Astrocyte (in vitro differentiated cells and primary cell): ENCODE results near the gene BCL2. TPM values are rescaled to one million over a fixed set of nuclear protein-coding genes. Genes with fewer than 3 reads are reported as not detected.

Experiments used
- DNase-seq: peaks from one replicate; pipeline ENCODE4 v3.0.0-alpha.2; 2010; ENCODE audit warnings: low read depth
- FAIRE-seq: peaks from 2 replicates; lab custom pipeline; 2011; peaks lifted over from hg19 to GRCh38; lab: Jason Lieb, UNC
- H2AFZ ChIP-seq: 2 replicates; pipeline ENCODE4 v1.6.0; 2012; ENCODE audit warnings: low read depth, low read length, inconsistent platforms
- H3K27ac ChIP-seq: 2 replicates; pipeline ENCODE4 v1.5.1; 2011; ENCODE audit warnings: low read depth, low read length, inconsistent platforms
- H3K27me3 ChIP-seq: 2 replicates; pipeline ENCODE4 v1.6.0; 2011; ENCODE audit warnings: low read length, inconsistent platforms; ENCODE audit not compliant: insufficient read depth
- H3K36me3 ChIP-seq: 2 replicates; pipeline ENCODE4 v1.5.1; 2011; ENCODE audit warnings: low read length, inconsistent platforms; ENCODE audit not compliant: insufficient read depth
- H3K4me1 ChIP-seq: 2 replicates; pipeline ENCODE4 v1.5.1; 2011; ENCODE audit warnings: low read length, inconsistent platforms; ENCODE audit not compliant: insufficient read depth
- H3K4me2 ChIP-seq: 2 replicates; pipeline ENCODE4 v1.6.0; 2012; ENCODE audit warnings: low read length, inconsistent platforms
- H3K4me3 ChIP-seq: 2 replicates; pipeline ENCODE4 v1.5.1; 2011; ENCODE audit warnings: low read depth, mild to moderate bottlenecking, low read length, inconsistent platforms; ENCODE audit not compliant: insufficient read depth
- H3K79me2 ChIP-seq: 2 replicates; pipeline ENCODE4 v1.6.0; 2012; ENCODE audit warnings: mild to moderate bottlenecking, low read length, inconsistent platforms; ENCODE audit not compliant: insufficient read depth
- H3K9ac ChIP-seq: 2 replicates; pipeline ENCODE4 v1.6.0; 2012; ENCODE audit warnings: mild to moderate bottlenecking, low read length, inconsistent platforms
- H3K9me3 ChIP-seq: 2 replicates; pipeline ENCODE4 v1.5.1; 2012; ENCODE audit warnings: low read depth, mild to moderate bottlenecking, low read length, inconsistent platforms; ENCODE audit not compliant: insufficient read depth
- H4K20me1 ChIP-seq: 2 replicates; pipeline ENCODE4 v1.6.0; 2012; ENCODE audit warnings: low read length, inconsistent platforms; ENCODE audit not compliant: insufficient read depth
- H3K27ac Mint-ChIP-seq: one replicate; pipeline ENCODE4 v1.8.0; 2021; ENCODE audit warnings: mild to moderate bottlenecking, mixed read lengths; ENCODE audit not compliant: unreplicated experiment
- H3K27me3 Mint-ChIP-seq: one replicate; pipeline ENCODE4 v1.8.0; 2021; ENCODE audit warnings: low read depth, mixed read lengths; ENCODE audit not compliant: unreplicated experiment
- H3K36me3 Mint-ChIP-seq: one replicate; pipeline ENCODE4 v1.8.0; 2021; ENCODE audit warnings: low read depth, mixed read lengths; ENCODE audit not compliant: unreplicated experiment
- H3K4me1 Mint-ChIP-seq: one replicate; pipeline ENCODE4 v1.8.0; 2021; ENCODE audit warnings: low read depth, mixed read lengths; ENCODE audit not compliant: unreplicated experiment
- H3K4me3 Mint-ChIP-seq: one replicate; pipeline ENCODE4 v1.8.0; 2021; ENCODE audit warnings: mild to moderate bottlenecking, moderate library complexity, mixed read lengths; ENCODE audit not compliant: unreplicated experiment
- H3K9me3 Mint-ChIP-seq: one replicate; pipeline ENCODE4 v1.8.0; 2021; ENCODE audit warnings: mild to moderate bottlenecking, mixed read lengths; ENCODE audit not compliant: unreplicated experiment
- CTCF ChIP-seq: IDR thresholded peaks from 2 replicates; pipeline ENCODE4 v1.5.1; 2011; ENCODE audit warnings: low read depth, mild to moderate bottlenecking, inconsistent platforms, low read length, moderate library complexity; ENCODE audit not compliant: insufficient read depth
- EZH2 ChIP-seq: IDR thresholded peaks from 2 replicates; pipeline ENCODE4 v1.6.1; 2012; ENCODE audit warnings: mild to moderate bottlenecking, low read length, inconsistent platforms; ENCODE audit not compliant: insufficient read depth
- total RNA-seq: library from RNA; stranded (reverse); gene quantifications from 2 replicates; pipeline ENCODE4 v1.2.1, GENCODE V29; 2021

BCL2 gene
- total RNA-seq, 1 donor from 2014 or later = 1.7 TPM

- no peak overlapping the region for H2AFZ ChIP-seq
- no peak overlapping the region for H3K27ac Mint-ChIP-seq
- no peak overlapping the region for H3K4me2 ChIP-seq
- H3K27me3 ChIP-seq = no peaks in the 10 kb centered on the region
- no peaks in the 10 kb centered on the region for H4K20me1 ChIP-seq
- no peak overlapping the region for H3K9ac ChIP-seq
- no peak for TF ChIP-seq EZH2
- no peak for TF ChIP-seq CTCF
- FAIRE-seq (no peak), DNase-seq (no peak)
- peaks cover 3% of the 10 kb centered on the region for H3K4me1 Mint-ChIP-seq
- no peaks in the 10 kb centered on the region for H3K36me3 Mint-ChIP-seq
- H3K36me3 ChIP-seq = no peaks in the 10 kb centered on the region
- no peaks in the 10 kb centered on the region for H3K79me2 ChIP-seq
- H3K9me3 ChIP-seq = no peaks in the 10 kb centered on the region
- H3K27me3 Mint-ChIP-seq = peaks cover 27% of the 10 kb centered on the region
- peaks cover 4% of the 10 kb centered on the region for H3K9me3 Mint-ChIP-seq
- no peak overlapping the region for H3K4me3 Mint-ChIP-seq
- H3K27ac ChIP-seq = no peak overlapping the region
- no peaks in the 10 kb centered on the region for H3K4me1 ChIP-seq
- H3K4me3 ChIP-seq = no peak overlapping the region
These were observed 168.0 kb downstream of the BCL2 start for GRCh38 chr18:63151539-63151938.

GRCh38 chr18:63150942-63151421 is 168.6 kb downstream of the BCL2 start:
- no peak overlapping the region for H3K4me3 ChIP-seq
- Mint-ChIP-seq H3K27ac (no peak overlapping the region), H3K9me3 (peaks cover 4% of the 10 kb centered on the region), H3K4me3 (no peak overlapping the region), H3K4me1 (peaks cover 2% of the 10 kb centered on the region), H3K36me3 (no peaks in the 10 kb centered on the region), H3K27me3 (peaks cover 30% of the 10 kb centered on the region)
- no peak overlapping the region for H3K9ac ChIP-seq
- H3K9me3 ChIP-seq = no peaks in the 10 kb centered on the region
- H3K79me2 ChIP-seq = no peaks in the 10 kb centered on the region
- no peak overlapping the region for H3K4me2 ChIP-seq
- no peak for FAIRE-seq
- no peak overlapping the region for H3K27ac ChIP-seq
- H4K20me1 ChIP-seq = no peaks in the 10 kb centered on the region
- no peak for DNase-seq
- no peaks in the 10 kb centered on the region for H3K4me1 ChIP-seq
- H3K27me3 ChIP-seq = no peaks in the 10 kb centered on the region
- no peak overlapping the region for H2AFZ ChIP-seq
- no peaks in the 10 kb centered on the region for H3K36me3 ChIP-seq
- no peak for TF ChIP-seq EZH2
- no peak for TF ChIP-seq CTCF

- Histone ChIP-seq H3K4me1 (no peaks in the 10 kb centered on the region), H3K9me3 (no peaks in the 10 kb centered on the region), H3K4me2 (no peak overlapping the region), H3K9ac (no peak overlapping the region), H3K79me2 (no peaks in the 10 kb centered on the region), H3K27ac (no peak overlapping the region), H4K20me1 (no peaks in the 10 kb centered on the region), H3K36me3 (no peaks in the 10 kb centered on the region), H3K27me3 (no peaks in the 10 kb centered on the region), H3K4me3 (no peak overlapping the region), H2AFZ (no peak overlapping the region)
- peaks cover 4% of the 10 kb centered on the region for H3K9me3 Mint-ChIP-seq
- peaks cover 2% of the 10 kb centered on the region for H3K4me1 Mint-ChIP-seq
- H3K27ac Mint-ChIP-seq = no peak overlapping the region
- peaks cover 33% of the 10 kb centered on the region for H3K27me3 Mint-ChIP-seq
- TF ChIP-seq CTCF (no peak), EZH2 (no peak)
- no peaks in the 10 kb centered on the region for H3K36me3 Mint-ChIP-seq
- DNase-seq (no peak), FAIRE-seq (no peak)
- no peak overlapping the region for H3K4me3 Mint-ChIP-seq
These were observed 169.2 kb downstream of the BCL2 start for GRCh38 chr18:63150326-63150725.
